Measurements from ENCODE around the gene ADARB1.

DNA sequence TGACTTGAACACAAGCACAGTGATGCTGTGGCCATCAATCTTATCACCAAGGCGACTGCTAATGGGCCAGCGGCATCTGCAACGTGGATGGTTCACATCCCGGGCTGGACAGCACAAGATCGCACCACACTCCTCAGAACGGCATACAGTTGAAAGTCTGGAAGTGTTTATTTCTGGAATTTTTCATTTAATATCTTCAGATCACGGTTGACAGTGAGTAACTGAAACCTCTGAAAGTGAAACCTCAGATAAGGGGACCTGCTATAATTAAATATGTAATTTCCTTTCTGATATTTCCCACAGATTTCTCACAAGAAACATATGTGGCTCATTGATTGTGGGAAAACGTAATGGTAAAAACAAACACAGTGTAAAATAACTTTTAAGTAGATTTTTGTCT is 129.6 kb downstream of the ADARB1 start:
- TF ChIP-seq, protein P1, sequence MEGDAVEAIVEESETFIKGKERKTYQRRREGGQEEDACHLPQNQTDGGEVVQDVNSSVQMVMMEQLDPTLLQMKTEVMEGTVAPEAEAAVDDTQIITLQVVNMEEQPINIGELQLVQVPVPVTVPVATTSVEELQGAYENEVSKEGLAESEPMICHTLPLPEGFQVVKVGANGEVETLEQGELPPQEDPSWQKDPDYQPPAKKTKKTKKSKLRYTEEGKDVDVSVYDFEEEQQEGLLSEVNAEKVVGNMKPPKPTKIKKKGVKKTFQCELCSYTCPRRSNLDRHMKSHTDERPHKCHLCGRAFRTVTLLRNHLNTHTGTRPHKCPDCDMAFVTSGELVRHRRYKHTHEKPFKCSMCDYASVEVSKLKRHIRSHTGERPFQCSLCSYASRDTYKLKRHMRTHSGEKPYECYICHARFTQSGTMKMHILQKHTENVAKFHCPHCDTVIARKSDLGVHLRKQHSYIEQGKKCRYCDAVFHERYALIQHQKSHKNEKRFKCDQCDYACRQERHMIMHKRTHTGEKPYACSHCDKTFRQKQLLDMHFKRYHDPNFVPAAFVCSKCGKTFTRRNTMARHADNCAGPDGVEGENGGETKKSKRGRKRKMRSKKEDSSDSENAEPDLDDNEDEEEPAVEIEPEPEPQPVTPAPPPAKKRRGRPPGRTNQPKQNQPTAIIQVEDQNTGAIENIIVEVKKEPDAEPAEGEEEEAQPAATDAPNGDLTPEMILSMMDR (IDR thresholded peaks at IDR 0.05; ENCODE audit: insufficient read depth, low read depth, low read length) = no peak
- TF ChIP-seq EZH2 (IDR thresholded peaks at IDR 0.05; ENCODE audit: insufficient read depth, low read length) = no peak

Data from astrocyte (in vitro differentiated cells and primary cell).